GM20000 (cell line): Measurements from ENCODE around the gene DAP.

Experiments
- DNase-seq: peaks from one replicate; pipeline ENCODE4 v3.0.0; 2012; ENCODE audit warnings: low spot score
- CTCF ChIP-seq: IDR thresholded peaks from 2 replicates; pipeline ENCODE4 v1.5.1; 2012; ENCODE audit warnings: mild to moderate bottlenecking, control low read depth; ENCODE audit errors: extremely low read depth, missing control alignments

The DAP gene

GRCh38 chr5:10673017-10673389 is 88.0 kb downstream of the DAP start:
- no peak for TF ChIP-seq CTCF
- no peak for DNase-seq

GRCh38 chr5:10672146-10673016 is 88.7 kb downstream of the DAP start:
- no peak for DNase-seq
- no peak for TF ChIP-seq CTCF

GRCh38 chr5:10671041-10672008 is 89.7 kb downstream of the DAP start:
- DNase-seq = no peak

GRCh38 chr5:10669983-10670382 is 91.1 kb downstream of the DAP start:
- DNase-seq = no peak

More at GRCh38 chr5:10671041-10672008, 89.7 kb downstream of the DAP start:
- no peak for TF ChIP-seq CTCF

GRCh38 chr5:10668697-10669096 is 92.3 kb downstream of the DAP start:
- no peak for DNase-seq
- TF ChIP-seq CTCF = no peak

More at GRCh38 chr5:10669983-10670382, 91.1 kb downstream of the DAP start:
- no peak for TF ChIP-seq CTCF

GRCh38 chr5:10667431-10668057 is 93.5 kb downstream of the DAP start:
- no peak for DNase-seq
- TF ChIP-seq CTCF = no peak
